ENCODE measurements around the gene HOMER1.

GRCh38 chr5:79333852-79334557 lies 179.9 kb downstream of the HOMER1 start:
- no peak for TF ChIP-seq POLR2A (IDR thresholded peaks at IDR 0.05; ENCODE audit: insufficient read depth in 1 of 2, low read depth in 2 of 2, low read length in 2 of 2)
- TF ChIP-seq ZNF703 (CRISPR knock-in tag; IDR thresholded peaks at IDR 0.05; ENCODE audit: borderline replicate concordance) = no peak
- no peak for TF ChIP-seq ZBTB20 (CRISPR knock-in tag; IDR thresholded peaks at IDR 0.05; ENCODE audit: borderline replicate concordance, low read depth)
- no peak for TF ChIP-seq ZHX2 (IDR thresholded peaks at IDR 0.05; ENCODE audit: low read depth)
- TF ChIP-seq ZHX2 (CRISPR knock-in tag; IDR thresholded peaks at IDR 0.05; ENCODE audit: borderline replicate concordance) = no peak
- no peak for TF ChIP-seq CHD2 (IDR thresholded peaks at IDR 0.05; ENCODE audit: low read depth, low read length)
- peak; percentile 43 for TF ChIP-seq CTCF (CRISPR knock-in tag; IDR thresholded peaks at IDR 0.05)
